Fibroblast of lung (primary cell): Measurements from ENCODE around the gene ADAMTS14. TPM values are rescaled to one million over a fixed set of nuclear protein-coding genes. Genes with fewer than 3 reads are reported as not detected.

ENCODE experiments used
- DNase-seq, 2 donors: peaks; one replicate each; pipeline versions ENCODE4 v3.0.0 to v3.0.0-alpha.2; 2010; ENCODE audit warnings: low read depth in 2 of 2
- H2AFZ ChIP-seq: 2 replicates; pipeline ENCODE4 v1.5.1; 2012; ENCODE audit warnings: low read length, control low read depth, inconsistent platforms
- H3K27ac ChIP-seq: 2 replicates; pipeline ENCODE4 v1.5.1; 2011; ENCODE audit warnings: low read length, control low read depth; ENCODE audit not compliant: insufficient read depth
- H3K27me3 ChIP-seq: 2 replicates; pipeline ENCODE4 v1.5.1; 2011; ENCODE audit warnings: mild to moderate bottlenecking, low read length; ENCODE audit not compliant: control insufficient read depth, insufficient read depth
- H3K36me3 ChIP-seq: 2 replicates; pipeline ENCODE4 v1.5.1; 2011; ENCODE audit warnings: low read length; ENCODE audit not compliant: control insufficient read depth, insufficient read depth
- H3K4me1 ChIP-seq: 2 replicates; pipeline ENCODE4 v1.5.1; 2011; ENCODE audit warnings: low read length; ENCODE audit not compliant: control insufficient read depth, insufficient read depth; ENCODE audit errors: extremely low read depth
- H3K4me2 ChIP-seq: 2 replicates; pipeline ENCODE4 v1.5.1; 2011; ENCODE audit warnings: low read length, control low read depth; ENCODE audit not compliant: insufficient read depth; ENCODE audit errors: extremely low read depth
- H3K4me3 ChIP-seq, 4 experiments: fragments of 200-600 bp in 1 of 4; sonication (generic) in 1 of 4; replicated peaks in 1 of 4; 2 replicates each; pipeline ENCODE4 v1.5.1; 2011 to 2016; ENCODE audit warnings: low read length in 4 of 4, low read depth in 3 of 4, mild to moderate bottlenecking in 3 of 4, control low read depth in 2 of 4, inconsistent platforms in 1 of 4, mixed read lengths in 1 of 4; ENCODE audit not compliant: insufficient read depth in 1 of 4; ENCODE audit errors: control extremely low read depth in 1 of 4
- H3K79me2 ChIP-seq: 2 replicates; pipeline ENCODE4 v1.5.1; 2012; ENCODE audit warnings: mild to moderate bottlenecking, low read length, inconsistent platforms; ENCODE audit not compliant: control insufficient read depth, insufficient read depth
- H3K9ac ChIP-seq: 2 replicates; pipeline ENCODE4 v1.5.1; 2011; ENCODE audit warnings: mild to moderate bottlenecking, low read length, control low read depth; ENCODE audit not compliant: insufficient read depth
- H3K9me3 ChIP-seq: 2 replicates; pipeline ENCODE4 v1.5.1; 2012; ENCODE audit warnings: low read depth, low read length; ENCODE audit not compliant: control insufficient read depth, insufficient read depth
- H4K20me1 ChIP-seq: 2 replicates; pipeline ENCODE4 v1.5.1; 2011; ENCODE audit warnings: low read length; ENCODE audit not compliant: control insufficient read depth, insufficient read depth; ENCODE audit errors: extremely low read depth
- EZH2 ChIP-seq: IDR thresholded peaks from 2 replicates; pipeline ENCODE4 v1.5.1; 2012; ENCODE audit warnings: low read length, control low read depth, mild to moderate bottlenecking; ENCODE audit errors: missing control alignments
- polyA plus RNA-seq, 2 donors: library from polyadenylated mRNA; depleted of rRNA in 1 of 2; stranded (reverse) in 1 of 2; unstranded in 1 of 2; fragments of >200 nt; gene quantifications; 2 replicates each; pipeline ENCODE4 v1.2.1, GENCODE V29; 2011 to 2012; ENCODE audit warnings: missing spikeins in 1 of 2
- total RNA-seq: library from RNA; depleted of rRNA; stranded (reverse); fragments of >200 nt; gene quantifications from 2 replicates; pipeline ENCODE4 v1.2.1, GENCODE V29; 2014
- TF ChIP-seq, protein P1 (sequence below), 2 donors: IDR thresholded peaks in 1 of 2; conservative IDR thresholded peaks in 1 of 2; 1 replicate in 1 of 2; 2 replicates in 1 of 2; pipeline ENCODE4 v1.5.1; 2011 to 2012; ENCODE audit warnings: low read length in 2 of 2, control low read depth in 1 of 2, inconsistent platforms in 1 of 2, low read depth in 1 of 2, mild to moderate bottlenecking in 1 of 2

ADAMTS14 gene
- total and polyA plus RNA-seq, 2 donors (not counting 1 experiment from before 2014, with no cell fraction given) = 4.1 to 6.2 TPM

DNA sequence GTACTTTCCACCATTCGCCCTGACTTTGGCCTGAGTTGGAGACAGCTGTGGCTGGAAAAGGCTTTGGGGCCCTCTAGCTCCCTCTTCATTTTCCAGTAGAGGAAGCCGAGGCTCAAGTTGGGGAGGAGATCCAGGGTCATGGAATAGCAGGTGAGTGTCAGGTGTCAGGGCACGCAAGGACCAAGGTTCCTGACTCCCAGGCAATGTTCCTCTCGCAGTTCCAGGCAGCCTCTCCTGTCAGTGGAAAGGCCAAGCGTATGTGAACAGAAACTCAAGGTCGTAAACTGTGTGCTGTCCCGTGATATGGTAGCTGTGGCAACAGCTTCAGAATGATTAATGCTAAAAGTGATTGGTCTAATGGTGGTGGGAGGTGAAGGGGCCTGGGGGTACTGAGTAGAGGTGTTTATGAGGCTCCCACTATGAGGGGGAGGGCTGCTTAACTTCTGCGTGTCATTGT, 13.2 kb downstream of the ADAMTS14 start:
- DNase-seq = no peak
- Histone ChIP-seq H2AFZ (no peak overlapping the region), H3K9ac (no peak overlapping the region)

DNA sequence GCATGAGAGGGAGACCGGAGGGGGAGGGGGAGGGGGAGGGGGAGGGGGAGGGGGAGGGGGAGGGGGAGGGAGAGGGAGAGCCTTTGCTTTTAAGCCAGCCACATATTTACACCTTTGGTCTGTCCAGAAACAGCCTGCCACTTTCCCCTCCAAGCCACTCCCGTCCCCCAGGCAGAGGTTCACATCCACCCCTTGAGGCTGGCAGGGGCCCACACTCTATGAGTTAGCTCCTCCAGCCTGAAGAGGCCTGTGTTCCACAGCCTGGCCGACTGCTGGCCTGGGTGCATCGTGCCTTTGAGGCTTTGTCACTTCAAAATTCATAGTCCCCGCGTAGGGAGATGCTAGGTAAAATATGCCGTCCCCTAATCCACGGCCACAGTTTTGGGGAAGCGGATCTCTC, 16.5 kb downstream of the ADAMTS14 start:
- no peak for DNase-seq
- Histone ChIP-seq H3K79me2 (no peaks in the 10 kb centered on the region), H3K27ac (no peak overlapping the region), H3K27me3 (no peaks in the 10 kb centered on the region), H3K4me3 (no peak overlapping the region), H3K4me2 (no peak overlapping the region), H3K9ac (no peak overlapping the region), H4K20me1 (no peaks in the 10 kb centered on the region), H3K9me3 (no peaks in the 10 kb centered on the region), H3K36me3 (no peaks in the 10 kb centered on the region), H3K4me1 (peaks cover 6% of the 10 kb centered on the region), H2AFZ (no peak overlapping the region)
- TF ChIP-seq, protein P1, sequence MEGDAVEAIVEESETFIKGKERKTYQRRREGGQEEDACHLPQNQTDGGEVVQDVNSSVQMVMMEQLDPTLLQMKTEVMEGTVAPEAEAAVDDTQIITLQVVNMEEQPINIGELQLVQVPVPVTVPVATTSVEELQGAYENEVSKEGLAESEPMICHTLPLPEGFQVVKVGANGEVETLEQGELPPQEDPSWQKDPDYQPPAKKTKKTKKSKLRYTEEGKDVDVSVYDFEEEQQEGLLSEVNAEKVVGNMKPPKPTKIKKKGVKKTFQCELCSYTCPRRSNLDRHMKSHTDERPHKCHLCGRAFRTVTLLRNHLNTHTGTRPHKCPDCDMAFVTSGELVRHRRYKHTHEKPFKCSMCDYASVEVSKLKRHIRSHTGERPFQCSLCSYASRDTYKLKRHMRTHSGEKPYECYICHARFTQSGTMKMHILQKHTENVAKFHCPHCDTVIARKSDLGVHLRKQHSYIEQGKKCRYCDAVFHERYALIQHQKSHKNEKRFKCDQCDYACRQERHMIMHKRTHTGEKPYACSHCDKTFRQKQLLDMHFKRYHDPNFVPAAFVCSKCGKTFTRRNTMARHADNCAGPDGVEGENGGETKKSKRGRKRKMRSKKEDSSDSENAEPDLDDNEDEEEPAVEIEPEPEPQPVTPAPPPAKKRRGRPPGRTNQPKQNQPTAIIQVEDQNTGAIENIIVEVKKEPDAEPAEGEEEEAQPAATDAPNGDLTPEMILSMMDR (conservative IDR thresholded peaks at IDR 0.05 in 1 of 2, IDR thresholded peaks at IDR 0.05 in 1 of 2; ENCODE audit: low read depth in 1 of 2, low read length in 2 of 2) = no peak
- no peak for TF ChIP-seq EZH2

More for the DNA sequence above, 13.2 kb downstream of the ADAMTS14 start:
- TF ChIP-seq EZH2 = no peak
- TF ChIP-seq, protein P1 (conservative IDR thresholded peaks at IDR 0.05 in 1 of 2, IDR thresholded peaks at IDR 0.05 in 1 of 2; ENCODE audit: low read depth in 1 of 2, low read length in 2 of 2) = no peak
- H3K4me2 ChIP-seq = no peak overlapping the region
- H3K27ac ChIP-seq = no peak overlapping the region
- no peaks in the 10 kb centered on the region for H3K36me3 ChIP-seq
- H3K9me3 ChIP-seq = no peaks in the 10 kb centered on the region
- no peak overlapping the region for H3K4me3 ChIP-seq
- H4K20me1 ChIP-seq = no peaks in the 10 kb centered on the region
- H3K27me3 ChIP-seq = no peaks in the 10 kb centered on the region
- H3K79me2 ChIP-seq = no peaks in the 10 kb centered on the region
- no peaks in the 10 kb centered on the region for H3K4me1 ChIP-seq

DNA sequence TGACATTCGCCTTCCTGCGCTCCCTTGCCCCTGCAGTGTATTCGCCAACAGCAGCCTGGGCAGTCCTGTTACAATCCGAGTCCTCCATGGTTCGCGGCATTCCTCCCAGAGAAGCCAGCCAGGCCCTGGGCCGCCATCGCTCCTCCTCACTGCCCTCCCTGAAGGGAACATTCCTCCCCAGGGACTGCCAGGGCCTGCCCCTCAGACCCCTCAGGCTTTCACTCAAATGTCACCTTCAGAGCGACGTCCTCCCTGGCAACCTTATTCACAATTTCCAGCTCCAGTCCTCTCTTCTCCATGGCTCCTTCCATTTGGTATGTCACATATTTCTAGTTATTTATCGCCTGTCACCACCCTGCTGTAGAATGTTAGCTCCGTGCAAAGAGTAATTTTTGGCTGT, 17.4 kb downstream of the ADAMTS14 start:
- no peak overlapping the region for H3K4me2 ChIP-seq
- H3K9ac ChIP-seq = no peak overlapping the region
- H2AFZ ChIP-seq = no peak overlapping the region
- H3K27me3 ChIP-seq = no peaks in the 10 kb centered on the region
- DNase-seq = no peak
- H4K20me1 ChIP-seq = no peaks in the 10 kb centered on the region
- no peaks in the 10 kb centered on the region for H3K9me3 ChIP-seq
- no peak overlapping the region for H3K27ac ChIP-seq
- no peak overlapping the region for H3K4me3 ChIP-seq
- TF ChIP-seq EZH2 = no peak
- TF ChIP-seq, protein P1 (conservative IDR thresholded peaks at IDR 0.05 in 1 of 2, IDR thresholded peaks at IDR 0.05 in 1 of 2; ENCODE audit: low read depth in 1 of 2, low read length in 2 of 2) = no peak
- no peaks in the 10 kb centered on the region for H3K79me2 ChIP-seq
- no peaks in the 10 kb centered on the region for H3K36me3 ChIP-seq
- peaks cover 10% of the 10 kb centered on the region for H3K4me1 ChIP-seq
